HG02943 (cell line): ENCODE results near the gene BARX2.

ENCODE experiments used
- ATAC-seq: cut with Tn5 transposase; IDR thresholded peaks from one replicate; pipeline ENCODE4 v1.9.1; 2021; ENCODE audit warnings: mild to moderate bottlenecking, low read depth, moderate library complexity; ENCODE audit not compliant: unreplicated experiment

The BARX2 gene

GRCh38 chr11:129435499-129436245 lies 60.0 kb downstream of the BARX2 start:
- no peak for ATAC-seq

GRCh38 chr11:129436573-129436972 lies 60.9 kb downstream of the BARX2 start:
- ATAC-seq, result no peak

- ATAC-seq, result no peak
These were observed 64.5 kb downstream of the BARX2 start for GRCh38 chr11:129440028-129440713.

GRCh38 chr11:129442171-129442570 lies 66.5 kb downstream of the BARX2 start:
- no peak for ATAC-seq

GRCh38 chr11:129443276-129443675 lies 67.6 kb downstream of the BARX2 start:
- no peak for ATAC-seq

GRCh38 chr11:129444274-129444673 lies 68.6 kb downstream of the BARX2 start:
- ATAC-seq, result no peak

- ATAC-seq, result no peak
These were observed 69.6 kb downstream of the BARX2 start for GRCh38 chr11:129445226-129445625.

- ATAC-seq, result no peak
These were observed 70.9 kb downstream of the BARX2 start for GRCh38 chr11:129446572-129446971.

GRCh38 chr11:129447654-129448239 lies 72.1 kb downstream of the BARX2 start:
- ATAC-seq, result no peak

GRCh38 chr11:129451524-129451923 lies 75.9 kb downstream of the BARX2 start:
- ATAC-seq, result no peak

- no peak for ATAC-seq
These were observed 77.7 kb downstream of the BARX2 start for GRCh38 chr11:129453293-129453721.

- no peak for ATAC-seq
These were observed 79.5 kb downstream of the BARX2 start for GRCh38 chr11:129455101-129455500.

GRCh38 chr11:129455756-129456655 lies 80.4 kb downstream of the BARX2 start:
- no peak for ATAC-seq

- ATAC-seq, result no peak
These were observed 81.7 kb downstream of the BARX2 start for GRCh38 chr11:129457321-129457720.

- no peak for ATAC-seq
These were observed 82.6 kb downstream of the BARX2 start for GRCh38 chr11:129458278-129458677.

GRCh38 chr11:129458756-129459535 lies 83.3 kb downstream of the BARX2 start:
- no peak for ATAC-seq

- no peak for ATAC-seq
These were observed 85.1 kb downstream of the BARX2 start for GRCh38 chr11:129460714-129461113.

GRCh38 chr11:129484068-129484467 lies 108.4 kb downstream of the BARX2 start:
- no peak for ATAC-seq

GRCh38 chr11:129489249-129489648 lies 113.6 kb downstream of the BARX2 start:
- no peak for ATAC-seq

- ATAC-seq, result no peak
These were observed 114.4 kb downstream of the BARX2 start for GRCh38 chr11:129490004-129490403.
